Measurements from ENCODE around the gene SLC9A1.

- TF ChIP-seq, protein P1, sequence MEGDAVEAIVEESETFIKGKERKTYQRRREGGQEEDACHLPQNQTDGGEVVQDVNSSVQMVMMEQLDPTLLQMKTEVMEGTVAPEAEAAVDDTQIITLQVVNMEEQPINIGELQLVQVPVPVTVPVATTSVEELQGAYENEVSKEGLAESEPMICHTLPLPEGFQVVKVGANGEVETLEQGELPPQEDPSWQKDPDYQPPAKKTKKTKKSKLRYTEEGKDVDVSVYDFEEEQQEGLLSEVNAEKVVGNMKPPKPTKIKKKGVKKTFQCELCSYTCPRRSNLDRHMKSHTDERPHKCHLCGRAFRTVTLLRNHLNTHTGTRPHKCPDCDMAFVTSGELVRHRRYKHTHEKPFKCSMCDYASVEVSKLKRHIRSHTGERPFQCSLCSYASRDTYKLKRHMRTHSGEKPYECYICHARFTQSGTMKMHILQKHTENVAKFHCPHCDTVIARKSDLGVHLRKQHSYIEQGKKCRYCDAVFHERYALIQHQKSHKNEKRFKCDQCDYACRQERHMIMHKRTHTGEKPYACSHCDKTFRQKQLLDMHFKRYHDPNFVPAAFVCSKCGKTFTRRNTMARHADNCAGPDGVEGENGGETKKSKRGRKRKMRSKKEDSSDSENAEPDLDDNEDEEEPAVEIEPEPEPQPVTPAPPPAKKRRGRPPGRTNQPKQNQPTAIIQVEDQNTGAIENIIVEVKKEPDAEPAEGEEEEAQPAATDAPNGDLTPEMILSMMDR (IDR thresholded peaks at IDR 0.05) = no peak
- TF ChIP-seq EZH2 (IDR thresholded peaks at IDR 0.05) = no peak
- TF ChIP-seq EZH2phosphoT487 (IDR thresholded peaks at IDR 0.05) = no peak
Measured at GRCh38 chr1:27122652-27123051, 32.3 kb downstream of the SLC9A1 start.

All from neural progenitor cell (in vitro differentiated cells).